GM12872 (cell line): ENCODE data around the gene ST6GALNAC5.

ENCODE experiments used
- TF ChIP-seq, protein P1 (sequence below): IDR thresholded peaks from 3 replicates; pipeline ENCODE4 v1.5.1; 2011; ENCODE audit warnings: low read depth, mild to moderate bottlenecking, low read length, moderate library complexity; ENCODE audit not compliant: insufficient read depth

Gene ST6GALNAC5

DNA sequence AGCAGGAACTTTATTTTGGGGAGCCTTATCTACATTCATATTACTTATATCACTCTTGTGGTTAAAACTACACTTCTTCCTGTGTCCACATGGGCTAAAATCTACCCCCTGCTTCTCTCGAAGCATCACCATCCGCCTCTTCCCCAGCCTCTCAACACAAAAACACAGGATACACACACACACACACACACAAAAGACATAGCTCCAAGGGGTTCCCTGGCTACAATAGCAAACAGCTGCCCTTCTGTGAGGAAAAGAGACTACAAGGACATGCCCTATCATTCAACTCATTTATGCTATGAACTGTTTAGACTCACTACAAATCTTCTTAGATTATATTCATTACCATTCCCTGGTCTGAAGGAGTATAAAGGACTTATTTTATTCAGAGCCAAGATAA is 197.0 kb downstream of the ST6GALNAC5 start:
- TF ChIP-seq, protein P1, sequence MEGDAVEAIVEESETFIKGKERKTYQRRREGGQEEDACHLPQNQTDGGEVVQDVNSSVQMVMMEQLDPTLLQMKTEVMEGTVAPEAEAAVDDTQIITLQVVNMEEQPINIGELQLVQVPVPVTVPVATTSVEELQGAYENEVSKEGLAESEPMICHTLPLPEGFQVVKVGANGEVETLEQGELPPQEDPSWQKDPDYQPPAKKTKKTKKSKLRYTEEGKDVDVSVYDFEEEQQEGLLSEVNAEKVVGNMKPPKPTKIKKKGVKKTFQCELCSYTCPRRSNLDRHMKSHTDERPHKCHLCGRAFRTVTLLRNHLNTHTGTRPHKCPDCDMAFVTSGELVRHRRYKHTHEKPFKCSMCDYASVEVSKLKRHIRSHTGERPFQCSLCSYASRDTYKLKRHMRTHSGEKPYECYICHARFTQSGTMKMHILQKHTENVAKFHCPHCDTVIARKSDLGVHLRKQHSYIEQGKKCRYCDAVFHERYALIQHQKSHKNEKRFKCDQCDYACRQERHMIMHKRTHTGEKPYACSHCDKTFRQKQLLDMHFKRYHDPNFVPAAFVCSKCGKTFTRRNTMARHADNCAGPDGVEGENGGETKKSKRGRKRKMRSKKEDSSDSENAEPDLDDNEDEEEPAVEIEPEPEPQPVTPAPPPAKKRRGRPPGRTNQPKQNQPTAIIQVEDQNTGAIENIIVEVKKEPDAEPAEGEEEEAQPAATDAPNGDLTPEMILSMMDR = no peak

DNA sequence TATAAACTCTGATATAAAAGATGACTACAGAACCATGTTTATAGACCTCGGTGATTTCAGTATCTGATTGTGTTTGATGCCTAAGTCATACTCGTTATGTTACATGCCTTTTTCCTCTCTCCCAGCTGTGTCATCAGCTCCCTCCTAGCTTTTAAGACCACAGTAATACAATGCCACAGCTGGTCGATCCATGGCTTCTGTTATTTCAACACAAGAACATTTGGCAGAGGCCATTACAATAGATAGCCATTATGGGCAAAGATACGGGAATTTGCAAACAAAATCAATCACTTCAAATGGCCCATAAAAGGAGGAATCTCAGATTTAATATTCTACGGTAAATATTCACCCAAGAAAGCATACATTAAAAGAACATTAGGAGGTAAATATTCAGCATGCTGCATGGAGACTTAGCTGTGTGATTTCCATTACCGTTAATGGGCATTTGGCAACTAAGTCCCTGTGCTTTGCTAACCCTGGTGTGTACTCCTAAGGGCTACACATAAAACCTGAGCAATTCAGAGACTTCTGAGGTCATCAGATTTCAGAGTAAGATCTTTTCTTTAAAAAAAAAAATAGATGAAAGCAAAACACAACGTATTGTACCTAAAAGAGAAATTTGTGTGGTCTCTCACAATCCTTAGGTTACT is 198.5 kb downstream of the ST6GALNAC5 start:
- TF ChIP-seq, protein P1 = no peak

DNA sequence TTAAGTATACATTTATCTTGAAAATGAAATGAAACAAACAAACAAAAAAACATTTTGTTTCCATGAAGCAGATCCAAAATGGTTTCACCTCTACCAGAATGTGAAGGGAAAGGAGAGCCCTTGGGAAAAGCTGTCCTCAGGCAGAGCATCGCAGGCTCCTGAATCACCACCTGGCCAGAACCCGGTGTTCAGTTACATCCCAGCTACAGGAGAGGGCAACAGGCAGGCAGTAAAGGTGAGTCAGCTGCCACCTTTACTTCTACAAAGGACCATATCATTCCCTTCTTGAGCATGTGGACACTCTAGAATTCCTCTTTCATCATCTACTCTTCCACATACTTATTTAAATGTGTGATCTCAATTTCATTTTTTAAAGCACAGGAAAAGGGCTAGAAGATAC is 200.7 kb downstream of the ST6GALNAC5 start:
- TF ChIP-seq, protein P1 = no peak

DNA sequence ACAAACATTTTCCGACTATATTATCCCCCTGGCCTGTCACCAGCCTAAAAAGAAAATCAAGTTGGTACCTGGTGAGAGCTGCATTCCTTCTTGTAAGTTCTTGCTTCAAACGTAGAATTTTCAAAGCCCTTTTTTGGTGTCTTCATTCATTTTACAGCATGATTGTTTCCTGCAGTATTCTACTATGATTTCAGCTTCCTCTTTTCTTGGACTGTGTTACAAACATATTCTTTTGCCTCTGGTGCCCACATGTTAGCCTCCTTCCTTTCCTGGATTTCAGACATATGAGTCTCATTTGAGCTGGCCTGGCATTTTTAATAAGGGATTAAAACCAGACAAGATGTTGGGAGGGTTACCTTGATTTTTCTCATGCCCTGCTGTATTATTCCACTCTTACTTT is 209.5 kb downstream of the ST6GALNAC5 start:
- TF ChIP-seq, protein P1 = no peak

DNA sequence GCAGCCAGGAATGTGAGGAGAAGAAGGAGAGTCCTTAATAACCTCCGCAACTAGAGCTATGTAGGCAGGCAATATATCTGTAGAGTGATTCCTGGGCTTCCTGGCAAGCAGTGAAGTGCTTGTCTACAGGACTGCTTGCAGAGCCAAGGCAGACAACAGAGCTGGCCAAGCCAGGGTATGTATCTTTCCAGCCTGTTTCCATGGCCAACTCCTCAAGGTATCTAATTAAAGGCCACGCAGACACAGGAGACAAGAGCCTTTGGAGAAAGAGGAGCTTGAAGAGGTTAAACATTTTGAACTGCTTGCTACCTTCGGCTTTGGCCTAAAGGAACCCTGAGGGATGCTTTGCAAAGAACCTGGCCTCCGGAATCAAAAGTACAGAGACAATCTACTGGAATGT is 214.6 kb downstream of the ST6GALNAC5 start:
- TF ChIP-seq, protein P1 = no peak

DNA sequence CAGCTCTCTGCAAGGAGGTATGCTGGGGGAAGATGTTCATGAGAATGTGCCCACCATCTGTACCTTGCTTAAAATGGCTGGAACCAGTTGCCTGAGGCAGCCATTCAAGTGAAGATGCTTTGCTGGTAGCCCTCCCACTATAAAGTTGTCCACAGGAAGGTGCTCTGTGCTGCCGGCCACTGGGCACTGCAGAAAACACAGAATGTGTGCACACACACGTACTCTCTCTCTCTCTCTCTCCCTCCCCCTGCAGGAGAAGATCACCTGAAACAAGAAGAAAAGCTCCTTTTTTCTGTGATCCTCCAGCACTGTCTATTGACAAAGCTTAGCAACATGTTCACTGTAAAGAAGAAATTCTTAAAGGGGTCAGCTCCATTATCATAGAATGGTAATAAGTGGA is 217.2 kb downstream of the ST6GALNAC5 start:
- TF ChIP-seq, protein P1 = no peak

DNA sequence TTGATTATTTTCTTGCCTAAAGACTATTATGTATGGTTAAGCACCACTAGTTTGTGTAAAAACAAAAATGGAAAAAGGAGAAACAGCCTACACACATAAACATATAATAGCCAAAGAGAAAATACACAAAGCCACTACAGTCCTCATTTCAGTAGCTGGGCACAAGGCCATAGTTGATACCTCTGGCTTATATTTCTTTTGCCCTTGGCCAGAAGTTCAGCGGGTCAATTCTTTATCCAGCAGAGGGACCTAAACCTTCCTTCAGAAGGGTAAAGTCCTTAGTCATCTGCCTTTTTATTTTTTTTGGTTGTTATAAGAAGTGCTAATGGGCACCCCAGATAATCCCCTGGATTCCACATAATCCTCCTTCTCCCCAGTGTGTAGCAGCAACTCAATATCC is 217.8 kb downstream of the ST6GALNAC5 start:
- TF ChIP-seq, protein P1 = no peak
